Myometrial cell (primary cell): ENCODE results near the gene ELF4. TPM values are rescaled to one million over a fixed set of nuclear protein-coding genes. Genes with fewer than 3 reads are reported as not detected.

Experiments used
- total RNA-seq: library from RNA; depleted of rRNA; stranded (reverse); fragments of >200 nt; gene quantifications from 2 replicates; pipeline ENCODE4 v1.2.3, GENCODE V29; 2015

ELF4 gene
- 18.3 and 19.6 TPM in 2 replicates for total RNA-seq

GRCh38 chrX:130110379-130111219, at the start of gene ELF4:
ELF4 (minus strand) TSS chrX:130110497; CDS start chrX:130081330, 29,167 bp downstream.

Other genes with a start within 250 kb of the ELF4 start
- gene UTP14A, start 204.3 kb downstream of the ELF4 start, total RNA-seq: 13.1 and 13.8 TPM in 2 replicates
- 0.86 and 1.2 TPM in 2 replicates for gene BCORL1, start 127.9 kb downstream of the ELF4 start, total RNA-seq
- gene AIFM1, start 55.3 kb upstream of the ELF4 start, total RNA-seq: 17.9 and 29.4 TPM in 2 replicates
- gene RAB33A, start 61.5 kb upstream of the ELF4 start, total RNA-seq: 4.8 and 8.1 TPM in 2 replicates
- 4.0 and 5.0 TPM in 2 replicates for gene ZNF280C, start 158.4 kb upstream of the ELF4 start, total RNA-seq
- 3.7 and 21.6 TPM in 2 replicates for gene SLC25A14, start 229.4 kb upstream of the ELF4 start, total RNA-seq